GM23248 (cell line): Measurements from ENCODE around the gene MKI67.

Source experiments
- EZH2 ChIP-seq: fragments of 200-600 bp; sonication (generic); IDR thresholded peaks from 2 replicates; pipeline ENCODE4 v1.6.1; 2018; ENCODE audit warnings: antibody characterized with exemption, mild to moderate bottlenecking; ENCODE audit not compliant: insufficient read depth, poor library complexity, severe bottlenecking
- EZH2phosphoT487 ChIP-seq: fragments of 200-600 bp; sonication (generic); IDR thresholded peaks from 2 replicates; pipeline ENCODE4 v1.6.1; 2018; ENCODE audit warnings: antibody characterized with exemption, moderate library complexity, mild to moderate bottlenecking, low read depth; ENCODE audit not compliant: insufficient read depth

GRCh38 chr10:128051548-128051947, 74.7 kb downstream of the MKI67 start:
- no peak for TF ChIP-seq EZH2phosphoT487
- TF ChIP-seq EZH2: no peak
